SIG-M5 treated with dmso at 0.1 percent for 504 hours (cell line): ENCODE results near the gene DACH2.
"Not testable (repeated sequence)": the region's sequence is repeated elsewhere in the genome, so short reads cannot be mapped to it uniquely, and the experiment has no call there.

Source experiments
- DNase-seq: peaks from one replicate; lab custom pipeline; 2025; ENCODE audit not compliant: unreplicated experiment; lab: John Stamatoyannopoulos, UW

DACH2 gene

DNA sequence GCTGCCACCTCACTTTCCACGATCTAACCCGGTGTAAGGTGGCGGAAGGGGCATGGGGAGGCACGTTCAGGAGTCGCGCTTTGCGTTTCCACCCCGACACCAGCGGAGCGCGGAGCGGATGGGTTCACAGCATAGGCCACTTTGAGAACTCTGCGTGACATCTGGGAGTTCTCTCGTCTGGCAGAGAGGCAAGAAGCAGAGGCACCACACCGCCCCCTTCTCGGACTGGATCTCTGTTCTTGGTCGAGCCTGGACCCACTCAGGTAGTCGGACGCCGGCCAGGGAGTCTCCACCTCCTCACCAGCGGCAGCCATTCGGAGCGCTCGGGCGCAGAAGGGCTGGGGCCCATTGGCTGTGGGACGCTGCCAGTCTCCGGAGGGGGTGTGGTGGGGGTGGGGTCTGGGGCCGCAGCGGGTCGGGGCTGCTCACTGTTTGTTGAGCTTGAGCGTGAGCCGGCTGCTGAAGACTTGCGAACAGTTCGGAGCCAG lies at the start of gene DACH2:
DACH2 (plus strand) TSS at position 428 of the 488 bp plus-strand sequence.
- no peak for DNase-seq

DNA sequence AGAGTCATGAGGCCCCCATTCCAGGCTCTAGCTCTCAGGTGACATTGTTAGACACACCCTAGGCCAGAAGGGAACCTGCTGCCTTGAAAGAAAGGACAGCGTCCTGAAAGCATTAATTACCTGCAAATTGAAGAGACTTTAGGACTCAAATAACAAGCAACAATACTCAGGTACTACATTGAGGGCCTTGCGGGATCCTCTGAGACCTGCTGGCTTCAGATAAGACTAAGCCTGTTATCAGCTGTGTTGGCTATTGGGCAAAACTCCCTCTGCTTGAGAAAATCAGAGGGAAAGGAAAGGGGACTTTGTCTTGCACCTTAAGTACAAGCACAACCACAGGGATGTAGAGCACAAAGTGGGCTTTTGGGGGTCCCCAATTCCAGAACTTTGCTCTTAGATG lies 45.9 kb upstream of the DACH2 start:
- DNase-seq = no peak

DNA sequence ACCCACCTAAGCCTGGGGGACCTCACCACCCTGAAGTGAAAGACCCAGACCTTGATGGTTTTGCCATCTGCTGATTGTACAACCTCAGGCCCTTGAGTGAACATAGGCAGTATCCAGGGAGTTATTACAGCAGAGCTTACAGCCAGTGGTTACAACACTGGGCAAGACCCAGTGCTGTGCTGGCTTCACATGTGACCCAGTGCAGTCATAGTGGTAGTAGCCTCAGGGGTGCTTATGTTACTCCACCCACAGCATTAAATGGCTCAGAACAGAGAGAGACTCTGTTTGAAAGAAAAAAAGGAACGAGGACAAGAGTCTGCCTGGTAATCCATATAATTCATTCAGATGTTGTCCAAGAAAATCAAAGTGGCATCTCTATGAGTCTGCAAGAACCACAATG lies 45.2 kb upstream of the DACH2 start:
- no peak for DNase-seq

DNA sequence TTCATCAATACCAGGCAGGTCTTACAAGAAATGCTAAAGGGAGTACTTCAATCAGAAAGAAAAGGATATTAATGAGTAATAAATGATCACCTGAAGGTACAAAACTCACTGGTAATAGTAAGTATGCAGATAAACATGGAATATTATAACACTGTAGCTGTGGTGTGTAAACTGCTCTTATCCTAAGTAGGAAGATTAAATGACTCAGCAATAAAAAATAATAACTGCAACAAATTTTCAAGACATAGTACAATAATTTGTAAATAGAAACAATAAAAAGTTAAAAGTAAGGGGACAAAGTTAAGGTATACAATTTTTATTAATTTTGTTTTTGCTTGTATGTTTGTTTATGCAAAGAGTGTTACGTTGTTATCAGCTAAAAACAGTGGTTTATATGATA lies 43.7 kb upstream of the DACH2 start:
- no peak for DNase-seq

DNA sequence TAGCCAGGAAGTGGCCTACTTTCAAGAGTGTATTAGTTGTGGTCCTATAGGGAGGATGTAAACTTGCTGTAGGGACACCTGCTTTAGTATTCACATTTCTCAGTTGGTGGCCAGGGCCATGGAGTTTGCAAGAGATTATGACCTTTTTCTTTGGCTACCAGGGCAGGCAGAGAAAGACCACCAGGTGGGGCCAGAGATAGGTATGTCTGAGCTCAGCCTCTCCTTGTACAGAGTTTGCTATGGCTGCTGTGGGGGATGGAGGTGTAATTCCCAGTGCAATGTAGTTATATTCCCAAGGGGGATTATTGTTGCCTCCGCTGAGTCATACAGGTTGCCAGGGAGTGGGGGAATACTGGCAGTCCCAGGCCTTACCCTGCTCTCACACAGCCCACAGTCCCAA lies 26.3 kb upstream of the DACH2 start:
- DNase-seq = no peak

DNA sequence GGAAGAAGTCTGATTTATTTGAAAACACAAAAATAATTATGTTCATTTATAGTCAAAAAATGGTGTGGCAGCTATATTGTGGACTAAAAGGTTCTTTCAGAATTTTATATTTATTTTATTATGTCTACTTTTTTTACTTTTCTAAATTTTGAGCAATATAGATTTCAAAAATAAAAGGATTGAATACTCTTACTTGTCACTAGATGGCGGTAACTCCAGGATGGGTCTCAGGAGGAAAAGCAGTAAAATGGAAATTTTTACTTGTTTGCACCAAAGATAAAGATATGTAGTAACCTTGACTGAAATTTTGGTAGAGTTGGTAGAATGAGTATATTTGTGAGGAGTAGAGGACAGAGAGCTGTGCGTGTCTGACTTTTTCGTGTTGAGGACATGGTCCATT lies 14.5 kb upstream of the DACH2 start:
- peak; percentile 18 for DNase-seq

DNA sequence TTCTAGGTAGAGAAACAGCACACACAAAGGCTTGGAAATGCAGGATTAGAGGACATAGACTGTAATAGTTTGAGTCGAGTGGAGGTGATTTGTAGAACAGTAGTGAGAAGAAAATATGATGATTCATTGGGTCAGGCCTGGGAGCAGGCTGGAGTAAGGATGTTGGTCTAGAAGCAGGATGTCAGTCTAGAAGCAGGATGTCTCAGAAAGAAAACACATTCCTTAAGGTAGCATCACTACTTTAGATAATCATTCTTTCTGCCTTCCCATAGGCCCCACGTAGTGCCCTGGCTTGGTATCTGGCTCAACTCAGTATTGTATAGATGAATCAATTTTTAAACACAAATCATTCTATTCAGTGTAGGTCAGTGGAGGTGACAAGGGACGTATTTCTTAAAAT lies 11.2 kb upstream of the DACH2 start:
- no peak for DNase-seq

DNA sequence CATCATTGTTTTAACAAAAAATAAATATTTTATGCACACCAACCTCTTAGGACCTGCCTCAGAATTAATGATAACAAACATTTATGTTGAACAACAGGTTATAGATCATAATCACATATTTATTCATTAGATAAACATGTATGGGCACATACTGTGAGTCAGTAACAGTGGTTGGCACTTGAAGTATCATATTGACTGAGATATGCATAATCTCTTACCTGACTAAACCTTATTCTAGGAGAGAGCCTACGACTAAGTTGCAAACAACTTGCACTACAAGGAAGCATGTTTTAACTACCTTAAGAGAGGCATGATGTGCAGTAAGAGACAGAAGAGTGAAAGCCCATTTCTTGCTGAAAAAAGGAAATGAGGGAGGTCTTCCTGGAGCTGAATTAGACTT lies 6.5 kb upstream of the DACH2 start:
- DNase-seq = no peak

DNA sequence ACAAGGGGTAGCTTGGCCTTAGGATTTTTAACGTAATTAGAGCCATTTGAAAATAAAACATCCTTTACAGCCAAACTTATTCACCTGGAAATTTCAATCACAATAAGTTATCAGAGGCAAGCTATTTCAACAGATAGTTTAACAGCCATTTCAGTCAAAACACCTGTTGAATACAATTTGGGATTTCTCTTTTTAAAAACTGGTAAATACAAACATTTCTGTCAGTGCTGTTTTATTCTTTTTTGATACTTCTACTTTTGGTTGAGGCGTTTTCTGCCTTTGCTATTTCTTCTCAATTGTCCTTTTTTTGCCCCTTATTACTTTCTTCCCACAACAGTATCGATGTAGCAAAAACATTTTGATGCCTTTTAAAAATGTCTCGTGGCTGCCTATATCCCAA lies 2.1 kb upstream of the DACH2 start:
- DNase-seq = no peak

DNA sequence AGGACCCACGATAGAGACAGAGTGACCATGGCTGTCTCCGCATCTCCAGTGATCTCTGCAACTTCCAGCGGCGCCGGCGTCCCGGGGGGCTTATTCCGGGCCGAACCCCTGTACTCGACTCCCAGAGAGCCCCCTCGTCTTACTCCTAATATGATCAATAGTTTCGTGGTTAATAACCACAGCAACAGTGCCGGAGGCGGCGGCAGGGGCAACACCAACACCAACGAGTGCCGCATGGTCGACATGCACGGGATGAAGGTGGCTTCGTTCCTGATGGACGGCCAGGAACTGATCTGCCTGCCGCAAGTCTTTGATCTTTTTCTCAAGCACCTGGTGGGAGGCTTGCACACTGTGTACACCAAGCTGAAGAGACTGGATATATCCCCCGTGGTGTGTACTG lies 343 bp downstream of the DACH2 start:
- no peak for DNase-seq

DNA sequence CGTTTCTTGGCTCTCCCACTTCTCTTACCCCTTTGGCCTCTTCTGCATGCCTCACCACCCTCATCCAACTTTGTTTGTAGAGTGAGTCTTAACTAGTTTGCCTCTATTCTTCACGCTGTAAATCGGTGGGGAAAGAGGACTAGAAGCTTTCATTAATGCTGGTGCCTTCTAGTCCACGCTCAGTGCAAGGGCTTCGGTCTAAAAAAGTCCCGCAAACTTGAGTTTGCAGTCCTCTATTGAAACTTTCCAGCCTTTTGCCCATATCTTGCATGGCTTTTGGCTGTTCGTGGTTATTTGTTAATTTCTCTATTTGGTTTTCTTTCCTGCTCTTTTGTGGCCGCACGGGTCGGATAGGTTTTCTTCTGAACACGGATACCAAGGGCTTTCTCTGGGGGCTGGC lies 868 bp downstream of the DACH2 start:
- no peak for DNase-seq

DNA sequence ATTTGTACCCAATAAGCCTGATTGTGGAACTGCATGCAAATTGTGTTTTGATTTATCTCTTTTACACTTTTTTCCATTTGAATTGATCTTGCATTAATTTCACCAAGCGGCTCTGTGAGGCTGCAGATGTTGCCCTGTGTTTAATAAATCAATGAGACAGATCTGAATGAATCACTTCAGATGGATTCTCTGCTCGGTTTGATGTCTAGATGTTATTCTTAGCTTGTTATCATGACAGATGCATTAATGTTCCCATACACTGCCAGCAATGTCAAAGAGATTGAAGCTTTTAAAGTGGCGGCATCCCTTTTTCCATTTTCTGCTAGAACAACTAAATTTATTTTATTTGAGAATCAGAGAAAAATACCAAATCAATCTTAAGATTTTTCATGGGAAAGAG lies 6.3 kb downstream of the DACH2 start:
- no peak for DNase-seq

DNA sequence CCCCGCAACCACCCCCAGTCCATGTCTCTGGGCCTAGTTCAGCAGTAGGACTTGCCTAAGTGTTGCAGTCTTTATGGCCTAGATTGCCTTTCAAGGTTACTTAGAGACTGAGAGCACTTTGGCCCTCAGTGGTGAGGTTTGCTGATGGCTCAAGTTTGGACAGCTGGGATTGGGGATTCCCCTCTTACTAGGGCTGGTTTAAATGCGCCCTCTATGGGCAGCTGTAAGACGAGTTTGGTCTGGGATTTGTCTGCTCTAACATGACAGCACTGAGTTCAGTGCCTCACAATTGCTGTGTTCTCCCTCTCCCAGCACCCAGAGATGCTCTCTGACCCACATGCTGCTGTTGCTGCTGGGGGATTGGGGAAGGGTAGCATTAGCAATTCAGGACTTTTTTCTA lies 23.1 kb downstream of the DACH2 start:
- no peak for DNase-seq

DNA sequence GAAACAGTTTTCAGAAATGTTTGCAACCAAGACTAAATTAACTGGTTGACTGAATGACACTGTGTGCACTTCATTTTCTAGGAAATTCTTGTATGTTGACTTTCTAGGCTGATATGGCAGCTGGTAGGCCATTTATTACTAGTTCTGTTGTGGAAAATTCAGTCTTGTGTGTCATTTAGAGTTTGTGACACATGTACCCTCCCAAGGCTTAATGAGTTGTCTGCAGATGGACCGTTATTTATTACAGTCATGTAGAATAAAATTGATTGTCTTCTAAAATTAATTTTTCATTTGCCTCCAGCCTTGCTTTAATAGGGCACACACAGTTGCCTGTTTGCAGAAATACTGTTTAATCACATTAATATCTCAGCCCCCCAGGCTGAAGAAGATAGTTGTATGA lies 30.7 kb downstream of the DACH2 start:
- DNase-seq = no peak

DNA sequence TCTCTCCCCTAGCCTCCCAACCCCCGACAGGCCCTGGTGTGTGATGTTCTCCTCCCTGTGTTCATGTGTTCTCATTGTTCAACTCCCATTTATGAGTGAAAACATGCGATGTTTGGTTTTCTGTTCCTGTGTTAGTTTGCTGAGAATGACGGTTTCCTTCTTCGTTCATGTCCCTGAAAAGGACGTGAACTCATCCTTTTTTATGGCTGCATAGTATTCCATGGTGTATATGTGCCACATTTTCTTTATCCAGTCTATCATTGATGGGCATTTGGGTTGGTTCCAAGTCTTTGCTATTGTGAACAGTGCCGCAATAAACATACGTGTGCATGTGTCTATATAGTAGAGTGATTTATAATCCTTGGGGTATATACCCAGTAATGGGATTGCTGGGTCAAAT lies 33.1 kb downstream of the DACH2 start:
- not testable (repeated sequence) for DNase-seq

DNA sequence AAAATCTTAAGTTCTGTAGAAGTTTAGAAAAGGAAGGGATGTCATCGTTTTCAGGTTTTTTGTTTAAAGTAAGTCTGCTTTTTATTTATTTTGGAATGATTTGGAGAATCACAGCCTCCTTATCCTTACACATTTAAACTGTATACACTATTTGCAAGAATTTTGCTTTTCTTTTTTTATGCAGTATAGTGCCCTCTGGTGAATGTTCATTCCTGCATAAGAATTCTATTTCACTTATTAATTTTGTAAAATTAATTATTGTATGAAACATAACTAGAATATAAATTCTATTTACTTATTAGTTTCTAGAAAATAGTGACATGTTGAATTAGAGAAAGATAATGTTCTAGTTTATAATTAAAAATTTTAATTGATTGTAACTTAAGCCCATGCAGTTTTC lies 44.6 kb downstream of the DACH2 start:
- DNase-seq = no peak

DNA sequence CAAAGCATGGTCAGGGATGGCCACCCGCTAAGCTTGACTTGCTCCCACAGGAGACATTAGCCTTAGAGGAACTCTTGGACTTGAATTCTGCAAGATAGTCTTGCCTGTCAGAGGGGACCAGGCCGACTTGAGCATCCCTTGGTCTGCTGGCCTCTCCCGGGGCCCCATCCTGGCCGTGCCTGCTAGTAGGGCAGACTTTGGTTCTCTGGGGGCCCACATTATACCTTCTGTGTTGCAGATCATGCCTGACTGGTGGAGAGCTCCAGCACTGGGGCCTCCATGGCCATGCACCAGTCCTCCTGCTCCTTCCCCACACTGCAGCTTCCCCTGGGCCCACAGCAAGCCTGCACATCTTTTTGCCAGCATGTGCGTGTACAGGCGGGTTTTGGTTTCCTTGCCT lies 46.5 kb downstream of the DACH2 start:
- no peak for DNase-seq

DNA sequence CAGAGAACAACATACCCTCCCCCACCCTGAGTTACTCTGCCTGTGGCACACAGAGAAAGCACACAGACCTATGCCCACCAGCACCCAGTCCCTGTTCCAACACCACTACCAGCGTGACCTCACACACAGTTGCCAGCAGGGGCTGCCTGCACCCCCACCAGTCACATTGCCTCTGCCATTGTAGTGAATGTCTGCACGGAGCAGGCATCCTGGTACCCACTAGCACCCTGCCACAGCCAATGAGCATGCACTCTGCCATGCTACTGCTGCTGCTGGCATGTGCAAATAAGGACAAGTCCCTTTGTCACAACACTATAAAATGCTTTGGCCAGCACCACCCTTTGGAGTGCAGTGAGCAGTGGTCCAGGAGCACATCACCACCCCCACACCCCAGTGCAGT lies 47.1 kb downstream of the DACH2 start:
- no peak for DNase-seq

DNA sequence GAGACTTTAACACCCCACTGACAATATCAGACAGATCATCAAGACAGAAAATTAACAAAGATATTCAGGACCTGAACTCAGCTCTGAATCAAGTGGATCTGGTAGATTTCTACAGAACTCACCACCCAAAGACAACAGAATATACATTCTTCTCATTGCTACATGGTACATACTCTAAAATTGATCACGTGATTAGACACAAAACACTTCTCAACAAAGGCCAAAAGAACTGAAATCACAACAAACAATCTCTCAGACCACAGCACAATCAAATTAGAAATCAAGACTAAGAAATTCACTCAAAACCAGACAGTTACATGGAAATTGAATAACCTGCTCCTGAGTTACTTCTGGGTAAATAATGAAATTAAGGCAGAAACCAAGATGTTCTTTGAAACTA lies 49.6 kb downstream of the DACH2 start:
- no peak for DNase-seq

DNA sequence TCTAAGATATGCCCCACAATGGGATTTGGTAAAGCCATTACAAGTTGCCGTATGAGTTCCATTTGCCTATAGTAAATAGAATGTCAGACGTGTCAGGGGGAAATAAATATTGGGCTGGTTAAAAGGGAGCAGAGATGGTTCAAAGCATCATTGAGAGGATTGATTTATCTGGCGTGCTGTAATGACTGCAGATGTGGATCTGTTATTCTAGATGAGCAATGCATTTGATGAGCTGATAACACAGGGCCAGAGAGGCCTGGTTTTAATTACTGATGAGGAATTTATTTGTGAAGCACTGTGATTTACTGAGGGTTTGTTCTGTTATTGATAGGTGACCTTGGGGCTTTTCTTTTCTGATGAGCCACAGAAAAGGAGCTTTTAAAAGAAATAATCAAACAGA lies 62.5 kb downstream of the DACH2 start:
- no peak for DNase-seq

DNA sequence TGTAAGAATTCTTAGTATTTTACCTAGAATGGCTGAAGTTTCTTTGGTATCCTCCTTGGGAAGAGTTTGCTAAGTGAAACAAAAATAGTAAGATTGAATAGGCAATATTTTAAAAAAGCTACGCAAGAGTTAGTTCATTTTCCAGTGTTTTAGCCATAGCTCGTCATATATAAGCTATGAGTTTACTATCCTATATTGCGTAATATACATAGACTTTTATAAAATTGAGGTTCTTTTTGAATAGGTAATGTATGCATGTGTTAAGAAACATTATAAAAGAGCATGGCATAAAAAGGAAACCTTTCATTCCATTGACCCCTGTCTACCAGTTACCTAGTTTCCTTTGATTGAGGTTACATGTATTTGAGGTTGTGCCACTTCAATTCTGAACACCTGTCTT lies 67.0 kb downstream of the DACH2 start:
- DNase-seq = no peak

DNA sequence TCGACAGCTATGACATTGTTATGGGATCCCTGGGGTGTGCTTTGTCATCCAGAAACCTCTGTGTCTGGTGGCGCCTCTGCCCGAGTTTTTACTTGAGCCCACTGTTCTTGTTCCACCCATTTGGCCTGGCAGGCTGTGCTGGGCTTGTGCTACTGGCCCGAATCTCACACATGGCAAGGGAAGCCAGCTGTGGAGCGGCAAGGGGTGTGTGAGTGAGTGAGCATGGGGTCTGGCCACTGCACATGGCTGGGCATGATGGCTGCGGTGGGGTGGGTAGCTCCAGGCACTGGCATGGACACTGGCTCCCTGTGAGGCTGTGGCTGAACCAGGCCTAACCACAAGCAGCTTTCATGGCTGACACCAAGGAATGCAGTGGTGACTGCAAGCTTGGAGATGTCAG lies 89.2 kb downstream of the DACH2 start:
- no peak for DNase-seq

DNA sequence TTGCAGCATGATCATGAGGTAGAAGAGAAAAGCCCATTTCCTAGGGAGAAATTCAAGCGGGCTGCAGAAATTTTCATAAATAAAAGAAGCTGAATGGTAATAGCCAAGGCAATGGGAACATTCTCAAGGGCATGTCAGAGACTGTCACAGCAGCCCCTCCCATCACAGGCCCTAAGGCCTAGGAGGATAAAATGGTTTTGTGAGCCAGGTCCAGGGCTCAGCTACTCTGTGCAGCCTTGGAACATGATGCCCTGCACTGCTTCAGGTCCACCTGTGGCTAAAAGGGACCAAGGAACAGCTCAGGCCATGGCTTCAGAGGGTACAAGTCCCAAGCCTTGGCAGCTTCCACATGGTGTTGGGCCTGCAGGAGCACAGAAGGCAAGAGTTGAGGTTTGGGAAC lies 93.3 kb downstream of the DACH2 start:
- DNase-seq = no peak

DNA sequence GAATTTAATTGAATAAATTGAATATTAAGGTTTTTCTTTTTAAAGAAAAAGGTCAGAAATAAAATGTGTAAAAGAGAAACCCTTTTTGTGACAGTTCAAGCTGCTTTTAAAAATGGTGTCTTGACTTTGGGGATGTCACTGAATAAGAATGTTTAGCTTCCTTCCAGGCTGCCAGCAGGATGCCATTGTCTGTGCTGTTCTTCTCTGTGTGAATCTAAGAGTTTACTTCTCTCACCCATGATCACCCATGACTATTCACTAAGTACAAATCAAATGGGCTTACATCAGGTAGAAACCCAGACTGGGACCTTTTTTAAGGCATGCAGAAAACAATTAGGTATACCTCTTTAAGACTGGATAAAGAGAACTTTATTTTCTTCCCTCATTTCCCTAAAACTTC lies 115.3 kb downstream of the DACH2 start:
- DNase-seq = no peak
